ENCODE results near the gene BRD7. TPM values are rescaled to one million over a fixed set of nuclear protein-coding genes. Genes with fewer than 3 reads are reported as not detected.

Gene BRD7
- total and polyA plus RNA-seq, 2 donors (not counting 3 experiments of a cell fraction or from before 2014, with no cell fraction given) = 17.1 to 69.1 TPM

DNA sequence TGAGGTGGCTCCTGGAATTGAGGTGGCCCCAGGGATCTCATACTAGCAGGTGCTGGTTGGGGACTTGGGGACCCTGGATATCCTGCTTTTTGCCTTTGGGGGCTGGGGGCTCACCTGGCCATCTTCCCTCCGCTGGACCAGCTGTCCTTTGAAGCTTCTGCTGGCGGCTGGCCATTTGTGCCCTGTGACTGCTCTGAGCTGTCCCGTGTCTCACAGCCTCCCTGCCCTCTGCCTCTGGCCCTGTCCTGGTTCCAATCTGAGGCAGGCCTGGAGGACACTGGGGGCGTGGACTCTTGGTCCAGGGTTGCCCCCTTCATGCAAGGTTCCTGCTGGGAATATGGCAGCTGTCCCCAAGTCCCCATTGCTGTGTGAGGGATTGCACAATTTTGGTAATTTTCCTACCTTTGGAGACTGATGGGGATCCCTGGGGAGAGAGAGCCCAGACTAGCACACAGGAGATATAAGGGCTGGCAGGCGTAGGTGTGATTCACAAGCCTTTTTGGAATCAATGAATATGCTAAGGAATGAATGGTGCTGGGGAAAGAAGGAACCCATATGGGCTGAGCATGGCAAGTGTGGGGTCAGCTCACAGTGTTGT is 83.3 kb downstream of the BRD7 start:
- FAIRE-seq (no peak), DNase-seq (ENCODE audit: low read depth, low spot score) (no peak)
- ChIA-PET CTCF (interaction anchor here (1.5 to 2.1 kb wide), 3 partner anchors 10 to 521 kb away, joined by 3 to 7 read pairs (median 5); no protein-coding TSS in a partner anchor), POLR2A (no interaction called here)
- Histone ChIP-seq H4K20me1 (replicated peaks; ENCODE audit: control insufficient read depth, extremely low read depth, insufficient read depth, low read length) (no peaks in the 10 kb centered on the region), H3K79me2 (ENCODE audit: control insufficient read depth, insufficient read depth, low read length) (no peaks in the 10 kb centered on the region), H3K9ac (replicated peaks; ENCODE audit: extremely low read depth, insufficient read depth, low read length) (no peak overlapping the region), H3K4me3 (replicated peaks in 1 of 3; ENCODE audit: insufficient read depth in 1 of 3, low read depth in 1 of 3, low read length in 3 of 3) (no peak overlapping the region), H3K4me1 (ENCODE audit: control insufficient read depth, extremely low read depth, insufficient read depth, low read length) (no peaks in the 10 kb centered on the region), H3K27me3 (ENCODE audit: control insufficient read depth in 2 of 2, insufficient read depth in 2 of 2, low read length in 2 of 2) (no peaks in the 10 kb centered on the region), H2AFZ (ENCODE audit: low read depth, low read length) (no peak overlapping the region), H3K27ac (ENCODE audit: insufficient read depth, low read depth, low read length) (no peak overlapping the region), H3K9me1 (replicated peaks; ENCODE audit: control insufficient read depth, extremely low read depth, insufficient read depth, low read length) (no peaks in the 10 kb centered on the region), H3K9me3 (replicated peaks; ENCODE audit: control insufficient read depth, insufficient read depth, low read length) (no peaks in the 10 kb centered on the region), H3K4me2 (ENCODE audit: insufficient read depth, low read length) (no peak overlapping the region), H3K36me3 (ENCODE audit: control insufficient read depth in 2 of 2, extremely low read depth in 1 of 2, insufficient read depth in 2 of 2, low read length in 2 of 2) (no peaks in the 10 kb centered on the region)
- no TSS peak for BruUV-seq (replicated peaks)
- intact Hi-C loops (cut with micrococcal nuclease) = no loop called here
- dilution Hi-C loops (cut with MboI; ENCODE audit: extremely low pct_ligation_motif_present, low sequenced_read_pairs) = no loop called here
- TF ChIP-seq POLR2AphosphoS5 (IDR thresholded peaks at IDR 0.05; ENCODE audit: insufficient read depth, low read depth, low read length) = no peak
- no peak for TF ChIP-seq GATA2 (IDR thresholded peaks at IDR 0.05; ENCODE audit: insufficient read depth, insufficient read length, low read depth, low read length)
- no peak for TF ChIP-seq EZH2 (IDR thresholded peaks at IDR 0.05; ENCODE audit: borderline replicate concordance, low read depth, low read length, severe bottlenecking)
- TF ChIP-seq, protein P1, sequence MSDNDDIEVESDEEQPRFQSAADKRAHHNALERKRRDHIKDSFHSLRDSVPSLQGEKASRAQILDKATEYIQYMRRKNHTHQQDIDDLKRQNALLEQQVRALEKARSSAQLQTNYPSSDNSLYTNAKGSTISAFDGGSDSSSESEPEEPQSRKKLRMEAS (IDR thresholded peaks at IDR 0.05; ENCODE audit: insufficient read depth, insufficient read length) = no peak
- TF ChIP-seq MYC (IDR thresholded peaks at IDR 0.05; ENCODE audit: low read depth, low read length) = no peak
- TF ChIP-seq POLR2A (IDR thresholded peaks at IDR 0.05; ENCODE audit: low read depth, low read length) = no peak
- TF ChIP-seq FOS (IDR thresholded peaks at IDR 0.05; ENCODE audit: borderline replicate concordance, insufficient read depth, low read length) = no peak
- no peak for TF ChIP-seq CTCF (IDR thresholded peaks at IDR 0.05; ENCODE audit: extremely low read depth in 1 of 2, insufficient read depth in 1 of 2, low read depth in 1 of 2, low read length in 2 of 2)
